ENCODE data around the gene TFEB. TPM values are rescaled to one million over a fixed set of nuclear protein-coding genes. Genes with fewer than 3 reads are reported as not detected.

Gene TFEB
- polyA plus RNA-seq (ENCODE audit: insufficient read length in 3 of 3), result 1 to 10 TPM; 5.5 to 9.8 (median 9.6) TPM
- long read RNA-seq, donor 1, partial matches to known transcripts, result 0 of 3 reads
- long read RNA-seq, donor 1, other reads (novel, unspliced or antisense), result 0 of 3 reads
- long read RNA-seq, donor 2, partial matches to known transcripts, result 0 of 2 reads
- long read RNA-seq, donor 2, other reads (novel, unspliced or antisense), result 0 of 2 reads
- long read RNA-seq, donor 3, transcript TFEB-204 (9 exons, 2,331 nt), result major isoform, 5 of 5 reads
- long read RNA-seq, donor 3, partial matches to known transcripts, result 0 of 5 reads
- long read RNA-seq, donor 3, other reads (novel, unspliced or antisense), result 0 of 5 reads
- long read RNA-seq, donor 4, partial matches to known transcripts, result 0 of 2 reads
- long read RNA-seq, donor 4, other reads (novel, unspliced or antisense), result 0 of 2 reads
- long read RNA-seq, donor 5, result 0 reads
- long read RNA-seq, donor 6, partial matches to known transcripts, result 0 of 1 reads
- long read RNA-seq, donor 6, other reads (novel, unspliced or antisense), result 0 of 1 reads
- long read RNA-seq, donor 7, partial matches to known transcripts, result 0 of 1 reads
- long read RNA-seq, donor 7, other reads (novel, unspliced or antisense), result 0 of 1 reads
- long read RNA-seq, donor 8, result 0 reads
- long read RNA-seq, donor 9, partial matches to known transcripts, result 0 of 5 reads
- long read RNA-seq, donor 9, other reads (novel, unspliced or antisense), result 0 of 5 reads
- long read RNA-seq, donor 10, partial matches to known transcripts, result 0 of 3 reads
- long read RNA-seq, donor 10, other reads (novel, unspliced or antisense), result 0 of 3 reads
- long read RNA-seq, donor 11, partial matches to known transcripts, result 0 of 3 reads
- long read RNA-seq, donor 11, other reads (novel, unspliced or antisense), result 0 of 3 reads
- long read RNA-seq, donor 12, partial matches to known transcripts, result 0 of 3 reads
- long read RNA-seq, donor 12, other reads (novel, unspliced or antisense), result 0 of 3 reads
- long read RNA-seq, donor 13, result 0 reads
- long read RNA-seq, donor 14, partial matches to known transcripts, result 0 of 1 reads
- long read RNA-seq, donor 14, other reads (novel, unspliced or antisense), result 0 of 1 reads
- long read RNA-seq, donor 15, result 0 reads
- long read RNA-seq, donor 16, transcript TFEB-204 (9 exons, 2,331 nt), result major isoform, 7 of 7 reads
- long read RNA-seq, donor 16, partial matches to known transcripts, result 0 of 7 reads
- long read RNA-seq, donor 16, other reads (novel, unspliced or antisense), result 0 of 7 reads

- peak; percentile 64 to 91 (median 87) for DNase-seq (ENCODE audit: extremely low read depth in 1 of 11, low read depth in 9 of 11, low spot score in 4 of 11)
These were observed at the start of gene TFEB for GRCh38 chr6:41735427-41736185. Gene TFEB (minus strand): TSS chr6:41735608. CDS start chr6:41691213, 44,395 bp downstream.

DNA sequence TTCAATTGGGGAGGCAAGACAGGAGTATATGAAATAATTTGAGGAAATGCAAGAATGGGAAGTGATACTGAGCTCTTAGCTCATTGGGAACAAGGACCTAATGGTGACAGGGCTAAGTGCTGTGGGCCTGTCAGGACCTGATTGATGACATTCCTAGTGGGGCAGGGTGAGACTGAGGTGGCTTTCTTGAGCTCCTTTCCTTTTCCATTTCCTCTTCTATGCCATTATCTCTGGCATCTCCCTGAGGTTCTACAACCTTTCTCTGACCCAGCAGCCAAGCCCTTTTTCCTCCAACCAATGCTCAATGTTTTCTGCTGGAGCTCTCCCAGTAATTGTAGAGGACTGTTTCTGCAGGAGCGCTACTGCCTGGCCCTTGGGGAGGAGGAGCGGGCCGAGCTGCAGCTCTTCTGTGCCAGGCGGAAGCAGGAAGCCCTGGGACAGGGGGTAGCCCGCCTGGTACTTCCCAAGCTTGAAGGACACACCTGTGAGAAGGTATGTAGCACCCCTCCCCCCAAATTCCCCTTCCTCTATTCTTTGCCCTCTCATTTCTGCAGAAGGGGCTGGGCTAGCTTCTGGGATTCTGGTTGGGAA lies 49.3 kb upstream of the TFEB start:
- no peak for DNase-seq (ENCODE audit: extremely low read depth in 1 of 11, low read depth in 9 of 11, low spot score in 4 of 11)

DNA sequence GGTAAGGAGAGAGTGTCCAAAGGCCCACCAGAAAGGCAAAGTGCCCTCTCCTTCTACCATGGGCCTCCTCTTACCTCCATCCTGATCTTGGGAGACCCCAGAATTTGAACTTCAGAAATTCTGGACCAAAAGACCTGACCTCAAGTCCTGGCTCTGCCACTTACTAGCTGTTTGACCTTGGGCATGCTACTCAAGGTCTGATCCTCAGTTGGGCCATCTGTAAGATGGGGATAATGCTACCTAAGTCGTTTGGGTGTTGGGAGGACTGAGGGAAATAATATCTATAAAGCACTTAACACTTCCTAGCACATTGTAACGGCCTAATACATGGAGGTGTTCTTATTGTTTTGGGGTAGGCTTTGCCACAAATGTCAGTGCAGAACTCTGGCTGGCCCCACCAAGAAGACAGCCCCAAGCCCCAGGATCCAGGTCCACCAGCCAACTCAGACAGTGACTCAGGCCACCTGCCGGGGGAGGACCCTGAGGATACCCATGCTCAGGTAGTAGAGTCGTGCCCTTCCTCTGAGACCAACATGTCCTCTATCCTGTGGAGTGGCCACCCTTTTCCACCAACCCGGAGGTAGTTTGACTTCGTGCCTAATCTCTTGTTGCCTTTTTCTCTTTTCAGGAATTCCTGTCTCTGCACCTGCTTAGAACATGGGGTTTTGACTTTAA lies 47.8 kb upstream of the TFEB start:
- DNase-seq (ENCODE audit: extremely low read depth in 1 of 11, low read depth in 9 of 11, low spot score in 4 of 11), result no peak

GRCh38 chr6:41781366-41781730 lies 45.9 kb upstream of the TFEB start:
- DNase-seq (ENCODE audit: extremely low read depth in 1 of 11, low read depth in 9 of 11, low spot score in 4 of 11), result no peak

DNA sequence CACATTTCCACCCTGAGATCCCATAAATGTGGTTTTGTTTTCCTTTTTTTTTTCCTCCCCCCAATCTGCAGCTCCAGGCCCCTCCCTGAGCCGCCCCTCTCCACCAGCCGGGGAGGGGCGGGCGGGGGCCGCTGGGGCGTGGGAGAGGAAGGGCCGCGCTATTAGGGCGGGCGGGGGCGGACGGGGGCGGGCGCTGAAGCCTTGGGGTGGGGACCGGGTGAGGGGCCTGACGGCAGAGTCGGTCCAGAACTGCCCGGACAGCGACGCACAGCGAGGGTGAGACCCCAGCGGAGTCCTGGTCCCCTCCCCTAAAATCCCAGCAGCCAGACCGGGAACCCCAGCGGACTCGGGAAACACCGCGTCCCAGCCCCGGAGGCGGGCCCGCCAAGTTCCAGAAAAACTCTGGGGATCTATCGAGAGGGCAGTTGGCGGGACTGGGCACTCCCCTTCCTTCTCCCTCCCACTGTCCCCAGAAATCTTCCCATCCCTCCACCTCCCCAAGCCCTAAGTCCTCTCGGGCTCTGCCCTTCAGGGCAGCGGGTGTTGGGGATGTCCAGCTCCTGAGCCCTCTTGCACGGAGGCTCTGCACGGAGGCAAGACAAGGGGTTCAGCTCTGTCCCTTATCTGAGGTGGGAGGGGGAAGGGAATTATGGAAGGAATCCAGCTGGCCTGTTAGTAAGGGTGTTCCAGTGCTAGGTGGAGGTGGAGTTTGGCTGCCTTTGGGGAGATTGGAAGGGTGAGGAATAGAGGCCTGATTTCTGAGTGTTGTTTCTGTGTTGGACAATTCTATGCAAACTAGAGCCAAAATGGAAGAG lies 45.4 kb upstream of the TFEB start, which contains the start of gene PRICKLE4:
TSS of gene PRICKLE4 (plus strand) at position 232 of the 815 bp plus-strand sequence. CDS start 2,692 bp downstream, outside the sequence.
- DNase-seq (ENCODE audit: extremely low read depth in 1 of 11, low read depth in 9 of 11, low spot score in 4 of 11), result no peak

DNA sequence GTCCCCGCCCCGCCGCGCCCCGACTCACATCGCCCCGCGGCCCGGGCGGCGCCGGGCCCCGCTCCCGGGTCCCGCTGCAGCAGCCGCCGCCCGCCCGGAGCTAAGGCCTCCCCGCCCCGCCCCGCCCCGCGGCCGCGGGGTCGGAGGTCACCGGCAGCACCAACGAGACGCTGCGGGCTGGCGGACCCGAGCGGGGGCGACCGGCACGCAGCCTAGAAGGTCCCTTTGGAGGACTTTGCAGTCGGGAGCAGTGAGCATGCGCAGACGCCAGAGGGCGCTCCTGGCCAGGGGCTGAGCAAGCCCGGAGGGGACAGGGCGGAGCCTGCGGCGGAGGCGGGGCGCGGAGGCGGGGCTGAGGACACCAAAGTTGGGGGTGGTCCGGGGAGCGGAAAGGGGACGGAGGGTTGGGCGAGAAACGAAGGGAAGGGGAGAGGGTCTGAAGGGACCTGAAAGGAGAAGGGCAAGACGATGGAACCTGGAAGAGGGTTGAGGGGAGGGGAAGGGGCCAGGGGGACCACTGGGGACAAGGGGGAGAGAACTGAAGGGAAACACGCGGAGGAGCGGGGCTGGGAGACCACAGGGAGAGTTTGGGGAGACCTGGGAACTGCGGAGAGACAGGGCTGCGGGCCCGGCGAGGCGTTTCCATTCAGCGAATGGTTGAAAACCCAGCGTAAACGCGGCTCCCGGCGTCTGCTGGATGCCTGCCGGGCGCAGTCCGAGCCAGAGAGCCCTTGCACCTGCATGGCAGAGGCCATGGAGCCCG lies 44.6 kb upstream of the TFEB start, which contains the start of gene FRS3:
TSS of gene FRS3 (minus strand) at position 113 of the 763 bp plus-strand sequence. CDS start 2,913 bp downstream, outside the sequence.
- DNase-seq (ENCODE audit: extremely low read depth in 1 of 11, low read depth in 9 of 11, low spot score in 4 of 11), result peak; percentile 88 to 96 (median 94)

DNA sequence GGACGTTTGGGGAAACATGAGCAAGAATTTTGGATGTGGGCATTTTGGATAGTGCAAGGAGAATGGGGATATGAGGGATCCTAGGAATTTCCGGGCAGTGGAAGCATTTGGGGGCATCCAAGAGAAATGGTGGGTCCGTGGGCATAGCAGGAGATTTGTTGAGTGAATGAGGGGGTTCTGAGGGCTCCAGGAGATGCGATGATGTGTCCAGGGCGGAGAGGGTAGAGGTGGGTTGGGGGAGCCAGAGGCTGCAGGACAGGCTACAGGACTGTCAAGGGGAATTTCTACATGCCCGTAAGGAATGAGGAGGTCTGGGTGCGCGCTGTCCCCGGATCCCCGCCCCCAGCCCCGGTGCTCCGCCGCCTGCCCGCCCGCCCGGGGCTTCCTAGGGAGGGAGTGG lies 43.9 kb upstream of the TFEB start:
- DNase-seq (ENCODE audit: extremely low read depth in 1 of 11, low read depth in 9 of 11, low spot score in 4 of 11), result no peak

GRCh38 chr6:41778895-41779294 lies 43.5 kb upstream of the TFEB start:
- DNase-seq (ENCODE audit: extremely low read depth in 1 of 11, low read depth in 9 of 11, low spot score in 4 of 11), result no peak

- no peak for DNase-seq (ENCODE audit: extremely low read depth in 1 of 11, low read depth in 9 of 11, low spot score in 4 of 11)
These were observed 42.3 kb upstream of the TFEB start for GRCh38 chr6:41777551-41778285.

DNA sequence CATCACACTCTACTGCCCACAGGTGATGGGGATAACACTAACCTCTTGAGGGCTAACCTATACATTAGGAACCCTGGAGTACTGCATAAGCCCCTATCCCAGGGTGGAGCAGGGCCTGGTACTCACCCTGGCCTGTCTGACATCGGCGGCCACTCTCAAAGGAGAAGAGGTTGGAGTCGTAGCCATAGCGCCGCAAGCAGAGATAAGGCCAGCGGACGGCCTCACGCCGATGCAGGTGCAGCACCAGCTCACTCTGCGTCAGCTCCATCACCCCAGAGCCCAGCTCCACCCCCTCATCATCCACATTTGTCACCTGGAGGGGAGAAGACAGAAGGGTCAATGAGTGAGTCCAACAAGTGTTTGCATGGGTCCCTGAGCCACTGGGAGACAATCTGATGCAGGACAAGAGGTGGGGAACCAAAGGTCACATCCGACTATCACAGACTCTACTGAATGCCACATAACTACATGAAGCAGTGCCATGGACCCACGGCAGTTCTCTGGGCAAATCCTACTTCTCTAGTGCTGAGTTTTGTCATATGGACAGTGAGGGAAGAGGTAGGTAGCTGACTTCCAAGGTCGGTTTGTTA lies 40.0 kb upstream of the TFEB start:
- DNase-seq (ENCODE audit: extremely low read depth in 1 of 11, low read depth in 9 of 11, low spot score in 4 of 11), result no peak

- no peak for DNase-seq (ENCODE audit: extremely low read depth in 1 of 11, low read depth in 9 of 11, low spot score in 4 of 11)
These were observed 39.4 kb upstream of the TFEB start for GRCh38 chr6:41774841-41775240.

DNA sequence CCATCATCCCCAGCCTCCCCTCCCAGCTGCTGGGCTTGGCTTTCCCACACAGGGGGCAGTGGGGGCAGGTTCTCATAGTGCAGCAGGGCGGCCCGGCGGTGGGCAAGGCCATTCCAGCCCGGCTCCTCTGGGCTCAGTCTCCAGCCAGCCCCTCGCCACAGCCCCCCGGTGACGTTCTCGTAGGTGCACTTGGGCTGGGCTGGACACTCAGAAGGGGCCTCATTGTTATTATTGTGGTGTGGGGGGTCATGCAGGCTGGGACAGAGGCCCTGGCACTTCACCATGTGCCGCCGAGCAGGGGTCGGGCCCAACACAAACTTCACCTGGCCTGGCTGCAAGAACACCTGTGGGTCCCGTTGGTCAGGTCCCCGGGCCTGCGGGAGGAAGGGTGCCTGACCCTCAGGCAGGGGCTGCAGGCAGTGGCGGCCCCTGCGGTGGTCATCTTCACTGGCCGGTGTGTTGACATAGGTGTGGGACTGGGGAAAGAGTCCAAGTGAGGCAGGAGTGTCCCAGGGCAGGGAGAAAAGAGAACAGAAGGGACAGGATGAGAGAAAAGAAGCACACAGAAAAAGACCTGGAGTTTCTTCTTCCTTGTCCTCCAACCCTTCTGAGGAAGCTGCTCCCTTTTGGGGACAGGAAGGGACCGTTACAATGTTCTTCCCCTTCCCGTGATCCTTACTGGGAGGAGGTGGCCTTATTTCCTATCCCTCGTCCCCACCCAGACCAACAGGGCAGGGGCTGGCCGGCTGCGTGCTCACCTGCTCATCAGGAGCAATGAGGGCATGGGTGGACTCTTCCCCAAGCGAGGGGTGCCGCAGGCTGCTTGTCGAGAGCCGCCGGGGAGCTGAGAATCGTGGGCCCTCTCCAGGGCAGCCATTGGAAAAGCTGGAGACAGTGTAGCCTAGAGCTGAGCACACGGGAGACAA lies 35.9 kb upstream of the TFEB start:
- no peak for DNase-seq (ENCODE audit: extremely low read depth in 1 of 11, low read depth in 9 of 11, low spot score in 4 of 11)

GRCh38 chr6:41770381-41771057 lies 35.1 kb upstream of the TFEB start:
- no peak for DNase-seq (ENCODE audit: extremely low read depth in 1 of 11, low read depth in 9 of 11, low spot score in 4 of 11)
